Measurements from ENCODE around the gene LOXL1. TPM values are rescaled to one million over a fixed set of nuclear protein-coding genes. Genes with fewer than 3 reads are reported as not detected.

Gene LOXL1
- polyA plus RNA-seq, 1 donor (not counting 4 experiments of a cell fraction or from before 2014, with no cell fraction given), result 8.8 TPM

DNA sequence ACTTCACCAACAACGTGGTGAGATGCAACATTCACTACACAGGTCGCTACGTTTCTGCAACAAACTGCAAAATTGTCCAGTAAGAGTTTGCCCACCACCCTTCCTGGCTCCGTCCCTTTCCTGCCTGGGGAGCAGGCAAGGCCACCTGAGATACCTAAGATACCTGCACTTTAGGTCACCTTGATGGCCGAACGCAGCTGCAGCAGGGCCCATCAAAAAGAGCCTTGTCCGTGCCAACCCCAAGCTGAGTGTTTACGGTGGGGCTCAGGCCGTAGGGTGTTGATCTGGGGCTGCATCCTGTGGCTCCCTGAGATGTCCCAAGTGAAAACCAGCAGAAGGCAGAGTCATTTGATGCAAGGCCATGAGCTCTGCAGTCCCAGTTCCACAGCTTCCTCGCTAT, 23.2 kb downstream of the LOXL1 start:
- no peaks in the 10 kb centered on the region for H3K9me1 ChIP-seq (ENCODE audit: control insufficient read depth, extremely low read depth, insufficient read depth, low read length)
- H3K4me3 ChIP-seq (ENCODE audit: control insufficient read depth in 2 of 3, extremely low read depth in 1 of 3, insufficient read depth in 2 of 3, low read depth in 1 of 3, low read length in 3 of 3), result no peak overlapping the region
- no peak for FAIRE-seq
- H3K9me3 ChIP-seq (ENCODE audit: control insufficient read depth, low read depth, low read length), result no peaks in the 10 kb centered on the region
- no peaks in the 10 kb centered on the region for H3K79me2 ChIP-seq (ENCODE audit: control insufficient read depth, insufficient read depth, low read length)
- H3K9ac ChIP-seq (ENCODE audit: control insufficient read depth, extremely low read depth, insufficient read depth, low read length), result no peak overlapping the region
- H2AFZ ChIP-seq (ENCODE audit: control insufficient read depth, low read length), result no peak overlapping the region
- H3K36me3 ChIP-seq (ENCODE audit: control insufficient read depth in 2 of 2, extremely low read depth in 1 of 2, insufficient read depth in 2 of 2, low read length in 2 of 2), result peaks cover 0 to 3% of the 10 kb centered on the region in 2 experiments
- H3K4me1 ChIP-seq (ENCODE audit: control insufficient read depth, extremely low read depth, insufficient read depth, low read length), result no peaks in the 10 kb centered on the region
- no peaks in the 10 kb centered on the region for H4K20me1 ChIP-seq (ENCODE audit: control insufficient read depth, extremely low read depth, insufficient read depth, low read length)
- TF ChIP-seq CTCF (optimal IDR thresholded peaks at IDR 0.05 in 1 of 3, IDR thresholded peaks at IDR 0.05 in 1 of 3, conservative IDR thresholded peaks at IDR 0.05 in 1 of 3; ENCODE audit: extremely low read depth in 1 of 3, insufficient read depth in 2 of 3, low read length in 3 of 3), result no peak
- TF ChIP-seq EZH2 (IDR thresholded peaks at IDR 0.05; ENCODE audit: low read length), result no peak
- no peak overlapping the region for H3K4me2 ChIP-seq (ENCODE audit: control insufficient read depth, extremely low read depth, insufficient read depth, low read depth, low read length)
- DNase-seq (ENCODE audit: low read depth, low spot score), result no peak
- H3K27me3 ChIP-seq (ENCODE audit: control insufficient read depth, extremely low read depth, insufficient read depth, low read length), result no peaks in the 10 kb centered on the region
- no peak overlapping the region for H3K27ac ChIP-seq (ENCODE audit: control insufficient read depth, insufficient read depth, low read length)
- dilution Hi-C loops (cut with MboI; ENCODE audit: extremely low pct_ligation_motif_present, low sequenced_read_pairs), result no loop called here

DNA sequence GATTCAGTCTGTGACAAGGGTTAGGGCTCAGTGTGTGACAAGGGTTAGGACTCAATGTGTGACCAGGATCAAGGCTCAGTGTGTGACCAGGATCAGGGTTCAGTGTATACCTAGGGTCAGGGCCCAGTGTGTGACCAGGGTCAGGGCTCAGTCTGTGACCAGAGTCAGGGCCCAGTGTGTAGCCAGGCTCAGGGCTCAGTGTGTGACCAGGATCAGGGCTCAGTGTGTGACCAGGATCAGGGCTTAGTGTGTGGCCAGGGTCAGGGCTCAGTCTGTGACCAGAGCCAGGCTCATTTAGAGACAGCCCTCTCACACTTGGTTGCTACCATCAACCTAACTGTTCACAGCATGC, 24.2 kb downstream of the LOXL1 start:
- H3K27ac ChIP-seq (ENCODE audit: control insufficient read depth, insufficient read depth, low read length), result no peak overlapping the region
- no peaks in the 10 kb centered on the region for H3K9me1 ChIP-seq (ENCODE audit: control insufficient read depth, extremely low read depth, insufficient read depth, low read length)
- no peaks in the 10 kb centered on the region for H4K20me1 ChIP-seq (ENCODE audit: control insufficient read depth, extremely low read depth, insufficient read depth, low read length)
- H3K9me3 ChIP-seq (ENCODE audit: control insufficient read depth, low read depth, low read length), result no peaks in the 10 kb centered on the region
- dilution Hi-C loops (cut with MboI; ENCODE audit: extremely low pct_ligation_motif_present, low sequenced_read_pairs), result no loop called here
- H3K9ac ChIP-seq (ENCODE audit: control insufficient read depth, extremely low read depth, insufficient read depth, low read length), result no peak overlapping the region
- no peak overlapping the region for H3K4me2 ChIP-seq (ENCODE audit: control insufficient read depth, extremely low read depth, insufficient read depth, low read depth, low read length)
- TF ChIP-seq CTCF (optimal IDR thresholded peaks at IDR 0.05 in 1 of 3, IDR thresholded peaks at IDR 0.05 in 1 of 3, conservative IDR thresholded peaks at IDR 0.05 in 1 of 3; ENCODE audit: extremely low read depth in 1 of 3, insufficient read depth in 2 of 3, low read length in 3 of 3) (no peak), EZH2 (IDR thresholded peaks at IDR 0.05; ENCODE audit: low read length) (no peak)
- DNase-seq (ENCODE audit: low read depth, low spot score) (no peak), FAIRE-seq (no peak)
- H3K4me1 ChIP-seq (ENCODE audit: control insufficient read depth, extremely low read depth, insufficient read depth, low read length), result no peaks in the 10 kb centered on the region
- no peaks in the 10 kb centered on the region for H3K27me3 ChIP-seq (ENCODE audit: control insufficient read depth, extremely low read depth, insufficient read depth, low read length)
- H3K36me3 ChIP-seq (ENCODE audit: control insufficient read depth in 2 of 2, extremely low read depth in 1 of 2, insufficient read depth in 2 of 2, low read length in 2 of 2), result peaks cover 0 to 3% of the 10 kb centered on the region in 2 experiments
- H2AFZ ChIP-seq (ENCODE audit: control insufficient read depth, low read length), result no peak overlapping the region
- no peaks in the 10 kb centered on the region for H3K79me2 ChIP-seq (ENCODE audit: control insufficient read depth, insufficient read depth, low read length)
- no peak overlapping the region for H3K4me3 ChIP-seq (ENCODE audit: control insufficient read depth in 2 of 3, extremely low read depth in 1 of 3, insufficient read depth in 2 of 3, low read depth in 1 of 3, low read length in 3 of 3)

All from keratinocyte (primary cell).